HG03064 (cell line): Measurements from ENCODE around the gene OR2AJ1.

Experiments used
- ATAC-seq: cut with Tn5 transposase; IDR thresholded peaks from one replicate; pipeline ENCODE4 v1.9.1; 2021; ENCODE audit warnings: low read depth; ENCODE audit not compliant: unreplicated experiment

OR2AJ1 gene, protein sequence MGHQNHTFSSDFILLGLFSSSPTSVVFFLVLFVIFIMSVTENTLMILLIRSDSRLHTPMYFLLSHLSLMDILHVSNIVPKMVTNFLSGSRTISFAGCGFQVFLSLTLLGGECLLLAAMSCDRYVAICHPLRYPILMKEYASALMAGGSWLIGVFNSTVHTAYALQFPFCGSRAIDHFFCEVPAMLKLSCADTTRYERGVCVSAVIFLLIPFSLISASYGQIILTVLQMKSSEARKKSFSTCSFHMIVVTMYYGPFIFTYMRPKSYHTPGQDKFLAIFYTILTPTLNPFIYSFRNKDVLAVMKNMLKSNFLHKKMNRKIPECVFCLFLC

DNA sequence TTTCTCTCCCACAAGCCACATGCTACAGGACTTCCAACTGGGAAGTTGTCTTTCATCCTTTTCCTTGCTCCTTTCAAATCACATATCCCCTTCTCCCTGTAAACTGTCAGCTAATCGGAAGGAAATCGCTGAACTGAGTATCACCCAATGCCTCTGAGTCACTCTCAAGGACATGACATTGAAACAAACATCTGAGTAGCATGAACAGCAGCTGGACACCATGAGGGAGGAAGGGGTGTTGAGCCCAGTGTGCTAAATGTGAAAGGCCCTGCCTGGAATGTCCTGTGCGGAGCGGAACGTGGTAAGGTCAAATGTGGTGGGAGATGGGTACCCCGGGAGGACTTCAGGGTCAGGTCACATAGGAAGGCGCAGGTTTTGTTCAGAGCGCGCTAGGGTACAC is at the start of gene OR2AJ1:
Gene OR2AJ1, plus strand, starts transcription at position 22 of the 400 bp plus-strand sequence. CDS start 8,880 bp downstream, outside the sequence.
- no peak for ATAC-seq

- ATAC-seq, result no peak
Measured at GRCh38 chr1:247883346-247883745, 41.3 kb upstream of the OR2AJ1 start.

GRCh38 chr1:247884797-247885413 is 39.8 kb upstream of the OR2AJ1 start:
- ATAC-seq, result no peak

GRCh38 chr1:247895163-247895637 is 29.5 kb upstream of the OR2AJ1 start, which contains the start of gene OR2W3:
TSS of gene OR2W3 (plus strand) at chr1:247895587. CDS start at chr1:247895587, 0 bp downstream.
- ATAC-seq, result no peak

GRCh38 chr1:247895976-247896375 is 28.7 kb upstream of the OR2AJ1 start:
- no peak for ATAC-seq

GRCh38 chr1:247904122-247904521 is 20.6 kb upstream of the OR2AJ1 start:
- ATAC-seq, result no peak

DNA sequence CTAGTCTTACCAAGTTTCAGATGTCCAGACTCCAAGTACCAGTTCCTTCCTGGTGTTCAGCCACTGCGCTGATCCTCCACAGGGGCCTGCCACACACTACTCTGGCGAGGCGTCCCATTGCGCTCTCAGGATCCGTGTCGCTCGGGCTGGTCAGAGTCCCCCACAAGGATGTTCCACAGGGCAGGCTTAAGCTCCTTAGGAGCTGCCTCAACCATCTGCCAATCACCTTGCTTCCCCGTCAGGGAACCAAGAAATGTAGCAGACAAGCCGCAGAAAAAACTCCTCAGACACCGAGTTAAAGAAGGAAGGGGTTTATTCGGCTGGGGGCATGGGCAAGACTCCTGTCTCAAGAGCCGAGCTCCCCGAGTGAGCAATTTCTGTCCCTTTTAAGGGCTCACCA is 19.5 kb upstream of the OR2AJ1 start:
- ATAC-seq, result no peak

GRCh38 chr1:247905910-247906503 is 18.7 kb upstream of the OR2AJ1 start:
- no peak for ATAC-seq

- no peak for ATAC-seq
Measured at GRCh38 chr1:247906504-247907047, 18.1 kb upstream of the OR2AJ1 start.

GRCh38 chr1:247908766-247909165 is 15.9 kb upstream of the OR2AJ1 start:
- ATAC-seq, result no peak

DNA sequence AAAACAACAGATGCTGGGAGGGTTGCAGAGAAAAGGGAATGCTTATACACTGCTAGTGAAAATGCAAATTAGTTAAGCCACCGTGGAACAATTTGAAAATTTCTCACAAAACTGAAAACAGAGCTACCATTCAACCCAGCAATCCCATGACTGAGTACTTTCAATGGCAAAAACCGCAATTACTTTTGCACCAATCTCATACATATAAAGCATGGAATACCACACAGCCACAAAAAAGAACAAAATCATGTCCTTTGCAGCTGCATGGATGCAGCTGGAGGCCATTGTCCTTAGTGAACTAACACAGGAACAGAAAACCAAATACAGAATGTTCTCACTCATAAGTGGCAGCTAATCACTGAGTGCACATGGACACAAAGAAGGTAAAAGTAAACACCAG is 10.9 kb upstream of the OR2AJ1 start:
- no peak for ATAC-seq

DNA sequence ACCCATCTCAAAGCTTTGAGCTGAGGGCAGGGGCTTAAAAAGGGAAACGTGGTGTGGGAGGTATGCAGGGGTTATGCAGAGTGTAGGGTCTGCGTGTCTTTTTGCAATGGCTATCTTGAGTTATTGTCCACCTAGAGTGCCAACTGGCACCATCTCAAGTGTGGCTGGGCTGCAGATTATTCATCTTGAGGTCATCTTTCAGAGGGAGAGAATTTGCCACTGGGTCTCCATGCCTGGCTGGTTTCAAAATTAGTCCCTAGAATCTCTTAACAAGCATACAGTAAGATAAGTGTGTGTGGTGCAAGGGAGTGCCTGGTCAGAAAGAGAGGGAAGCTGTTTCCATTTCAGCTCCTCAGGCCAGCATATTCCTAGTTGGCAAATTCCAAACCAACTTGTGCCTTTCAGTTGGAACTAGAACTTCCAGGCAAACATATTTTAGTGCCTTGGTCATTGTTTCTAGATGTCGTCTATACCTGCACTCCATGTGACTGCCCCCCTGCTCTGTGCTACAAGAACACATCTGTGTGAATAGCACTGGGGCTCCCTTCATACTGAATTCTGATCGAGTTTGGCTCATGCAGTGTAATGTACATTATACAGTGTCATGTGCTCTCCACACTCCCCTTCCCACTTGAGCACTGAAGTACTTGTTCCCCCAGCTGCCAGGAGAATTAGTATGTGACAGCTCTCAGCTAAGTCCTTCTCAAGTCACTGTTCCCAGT is 9.6 kb upstream of the OR2AJ1 start:
- no peak for ATAC-seq

GRCh38 chr1:247919952-247920351 is 4.7 kb upstream of the OR2AJ1 start, which contains the start of gene OR2T8:
TSS of gene OR2T8 (plus strand) at chr1:247920252. CDS start at chr1:247921018, 766 bp downstream.
- ATAC-seq, result no peak

GRCh38 chr1:247923941-247924340 is 748 bp upstream of the OR2AJ1 start:
- no peak for ATAC-seq

GRCh38 chr1:247933989-247934388 is 9.3 kb downstream of the OR2AJ1 start:
- no peak for ATAC-seq

- no peak for ATAC-seq
Measured at GRCh38 chr1:247935781-247936180, 11.1 kb downstream of the OR2AJ1 start.

DNA sequence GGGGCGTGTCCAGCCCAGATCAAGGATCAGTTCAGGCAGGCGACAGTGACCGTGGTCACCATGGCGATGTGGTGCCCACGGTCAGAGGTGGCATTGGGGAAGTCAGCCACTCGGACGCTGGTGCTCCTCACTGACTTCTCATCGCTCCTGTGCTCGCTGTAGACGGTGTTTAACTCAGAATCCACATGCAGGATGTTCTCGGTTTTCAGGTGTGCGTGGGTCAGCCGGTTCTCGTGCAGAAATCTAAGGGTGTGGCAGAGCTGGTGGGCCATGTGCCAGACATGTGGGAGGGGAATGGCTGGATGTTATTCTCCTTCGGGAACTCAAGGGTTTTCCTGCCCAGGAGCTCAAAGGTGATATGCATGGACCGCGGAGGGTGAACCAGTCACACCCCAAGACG is 11.7 kb downstream of the OR2AJ1 start:
- ATAC-seq, result no peak

- peak; percentile 100 for ATAC-seq
Measured at GRCh38 chr1:247936965-247937734, 12.5 kb downstream of the OR2AJ1 start.

GRCh38 chr1:247942624-247943023 is 17.9 kb downstream of the OR2AJ1 start:
- ATAC-seq, result no peak

- no peak for ATAC-seq
Measured at GRCh38 chr1:247948558-247948957, 23.9 kb downstream of the OR2AJ1 start, which contains the start of gene OR2L8. TSS of gene OR2L8 (plus strand) at chr1:247948858. CDS start at chr1:247948858, 0 bp downstream.
